Measurements from ENCODE around the gene ASTN2. TPM values are rescaled to one million over a fixed set of nuclear protein-coding genes. Genes with fewer than 3 reads are reported as not detected.

ASTN2 gene
- total RNA-seq, 2 donors from 2014 or later = 3.1 to 4.9 TPM

- ATAC-seq (no peak), DNase-seq (no peak)
- intact Hi-C loops (cut with DNase I, micrococcal nuclease) = no loop called here
Measured at GRCh38 chr9:117273612-117274011, 141.2 kb downstream of the ASTN2 start.

DNA sequence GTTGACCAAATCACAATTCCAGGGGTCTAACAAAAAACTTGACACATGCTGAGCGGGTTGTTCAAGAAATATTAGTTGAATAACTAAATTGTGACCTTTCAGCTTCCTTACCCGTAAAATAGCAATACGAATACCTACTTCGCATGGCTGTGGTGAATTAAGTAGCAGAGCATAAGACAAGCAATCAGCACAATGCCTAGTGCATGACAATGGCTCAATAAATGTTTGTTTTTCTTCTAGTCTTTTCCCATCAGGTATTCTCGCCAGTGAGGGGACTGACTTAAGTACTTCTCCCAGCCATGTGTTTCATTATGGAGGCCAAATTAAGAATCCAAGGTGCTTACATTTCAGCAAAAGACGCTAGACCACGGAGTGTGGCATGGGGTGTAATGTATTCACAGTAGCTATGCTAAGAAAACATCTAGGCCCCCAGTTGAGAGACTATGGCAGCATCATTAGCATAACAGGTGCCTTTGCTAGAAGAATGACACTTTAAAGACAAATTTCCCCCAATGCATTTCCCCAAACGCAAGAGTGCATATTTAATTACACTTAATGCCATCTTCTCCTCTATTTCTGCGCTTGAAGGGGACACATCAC lies 145.9 kb downstream of the ASTN2 start:
- DNase-seq (no peak), ATAC-seq (no peak)
- intact Hi-C loops (cut with DNase I, micrococcal nuclease) = no loop called here

DNA sequence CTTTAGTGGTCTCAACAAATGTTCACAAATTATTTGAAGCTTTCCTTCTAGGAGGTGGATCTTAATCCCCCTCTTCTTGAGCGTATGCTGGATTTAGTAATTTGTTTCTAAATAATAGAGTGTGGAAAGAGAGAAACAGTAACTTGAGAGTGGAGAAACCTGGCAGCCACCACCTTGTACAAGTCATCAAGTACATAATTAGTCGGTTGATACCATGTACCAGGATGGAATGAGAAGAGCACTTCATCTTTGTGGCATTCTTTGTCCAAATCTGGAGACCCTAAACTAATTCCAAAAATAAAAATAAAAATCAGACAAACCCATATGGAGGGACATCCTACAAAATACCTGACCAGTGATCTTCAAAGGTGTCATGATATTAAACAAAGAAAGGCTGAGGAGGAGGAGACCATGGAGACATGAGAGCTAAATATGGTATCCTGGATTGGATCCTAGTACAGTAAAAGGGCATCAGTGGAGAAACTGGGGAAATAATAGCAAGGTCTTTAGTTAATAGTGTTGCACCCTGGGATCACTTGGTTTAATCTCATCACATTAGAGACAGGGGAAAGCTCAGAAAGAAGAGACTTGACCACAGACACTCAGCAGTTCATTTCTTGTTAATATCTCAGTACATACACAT lies 147.9 kb downstream of the ASTN2 start:
- intact Hi-C loops (cut with DNase I, micrococcal nuclease) = no loop called here
- no peak for ATAC-seq

DNA sequence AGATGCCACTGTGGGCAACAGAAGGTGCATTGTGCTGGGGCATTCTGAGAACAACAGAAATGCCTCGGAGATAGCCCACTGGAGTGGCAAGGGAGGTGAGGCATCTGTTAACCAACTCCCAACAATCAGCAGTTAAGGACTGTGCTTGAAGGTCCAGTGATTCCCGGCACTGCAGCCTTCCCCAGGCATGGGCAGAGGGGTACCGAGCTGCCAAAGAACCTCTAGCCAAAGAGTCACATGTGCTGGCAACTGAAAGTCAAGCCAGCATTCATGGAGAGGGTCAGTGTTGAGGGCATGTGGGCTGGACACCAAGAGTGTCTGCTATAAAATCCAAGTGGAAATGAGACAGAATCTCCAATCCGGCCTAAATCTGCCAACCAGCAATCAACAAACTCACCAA lies 149.6 kb downstream of the ASTN2 start:
- ATAC-seq (no peak), DNase-seq (no peak)
- intact Hi-C loops (cut with DNase I, micrococcal nuclease) = no loop called here

More for the DNA sequence above, 147.9 kb downstream of the ASTN2 start:
- no peak for DNase-seq

GRCh38 chr9:117258184-117258866 lies 156.5 kb downstream of the ASTN2 start:
- ATAC-seq (no peak), DNase-seq (no peak)

DNA sequence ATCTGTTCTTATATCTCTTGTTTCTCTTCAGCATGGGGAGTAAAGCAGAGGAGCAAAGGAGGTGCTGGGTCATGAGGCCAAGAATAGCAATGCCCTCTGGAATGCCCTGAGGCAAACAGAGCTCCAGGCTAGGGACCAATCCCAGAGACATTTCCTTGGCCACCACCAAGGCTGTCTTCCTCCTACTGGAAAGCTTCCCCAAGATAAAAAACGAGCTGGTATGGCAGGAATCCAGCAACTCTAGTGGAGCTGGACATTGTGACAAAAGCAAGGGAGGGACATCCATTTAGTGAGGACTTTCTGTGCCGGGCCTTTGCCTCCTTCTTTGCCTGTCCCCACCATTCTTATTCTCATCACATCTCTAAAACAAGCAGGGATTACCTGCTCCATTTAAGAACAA lies 161.6 kb downstream of the ASTN2 start:
- DNase-seq (no peak), ATAC-seq (no peak)
- intact Hi-C loops (cut with DNase I, micrococcal nuclease) = no loop called here

More at GRCh38 chr9:117258184-117258866, 156.5 kb downstream of the ASTN2 start:
- intact Hi-C loops (cut with DNase I, micrococcal nuclease) = no loop called here

DNA sequence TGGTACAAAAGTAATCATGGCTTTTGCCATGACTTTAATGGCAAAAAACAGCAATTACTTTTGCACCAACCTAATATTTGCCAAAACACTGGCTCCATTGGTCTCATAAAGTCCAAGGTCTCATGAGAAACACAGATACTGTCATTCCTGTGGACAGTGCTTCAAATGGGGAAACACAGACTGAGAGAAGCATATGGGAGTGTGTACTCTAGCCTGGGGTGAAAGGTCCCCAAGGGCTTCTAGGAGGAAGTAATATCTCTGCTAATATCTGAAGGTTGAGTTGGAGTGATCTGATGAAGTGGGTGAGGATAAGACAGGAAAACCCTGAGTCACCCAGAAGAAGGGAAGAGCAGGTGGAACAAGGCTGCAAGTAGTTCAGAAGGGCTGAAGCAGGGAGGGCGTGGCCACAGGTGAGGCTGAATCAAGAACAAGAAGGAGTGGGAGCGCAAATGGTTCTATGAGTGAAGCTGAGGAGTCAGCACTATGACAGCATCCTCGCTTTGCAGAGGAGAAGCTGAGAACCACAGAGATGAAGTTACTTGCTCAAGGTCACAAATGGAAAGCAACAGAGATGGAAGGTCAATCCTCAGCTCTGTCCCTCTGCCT lies 164.1 kb downstream of the ASTN2 start:
- intact Hi-C loops (cut with DNase I, micrococcal nuclease) = no loop called here
- ATAC-seq (no peak), DNase-seq (no peak)

DNA sequence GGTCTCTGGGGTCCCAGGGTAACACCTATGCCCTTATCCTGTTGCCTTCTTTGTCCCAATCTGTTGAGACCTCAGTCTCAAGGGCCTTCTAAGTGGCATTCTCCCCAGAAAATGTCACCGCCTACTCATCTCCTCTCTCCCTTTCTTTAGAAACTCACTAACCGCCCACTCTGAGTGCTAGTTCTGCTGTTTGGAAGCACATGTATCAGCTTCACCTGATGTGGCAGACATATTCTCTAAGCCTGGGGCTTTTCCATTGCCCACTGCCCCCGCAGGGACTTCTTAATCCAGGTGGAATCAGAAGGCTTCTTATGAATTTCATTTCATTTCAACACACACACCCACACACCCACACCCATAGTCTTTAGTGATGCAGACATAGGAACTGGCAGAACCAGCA lies 165.1 kb downstream of the ASTN2 start:
- intact Hi-C loops (cut with DNase I, micrococcal nuclease) = no loop called here
- DNase-seq = no peak
- ATAC-seq = no peak

DNA sequence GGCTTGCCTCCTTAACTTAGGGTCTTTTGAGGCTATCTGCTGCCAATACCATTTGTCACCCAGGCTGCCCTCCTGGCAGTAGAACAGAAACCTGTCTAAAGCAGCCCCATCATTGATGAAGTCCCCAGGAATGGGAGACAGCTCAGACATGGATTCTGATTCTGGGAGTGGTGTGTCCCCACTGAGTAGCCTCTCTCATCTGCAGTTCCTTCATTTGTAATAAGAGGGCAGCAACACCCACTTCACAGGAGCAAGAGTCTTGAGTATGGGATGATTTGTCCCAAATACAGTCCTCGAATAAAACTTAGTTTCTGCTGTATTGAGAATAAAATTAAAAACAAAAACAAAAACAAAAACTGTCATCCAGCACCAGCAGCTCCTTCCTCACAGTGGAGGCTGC lies 167.6 kb downstream of the ASTN2 start:
- no peak for ATAC-seq
- no peak for DNase-seq
- intact Hi-C loops (cut with DNase I, micrococcal nuclease) = no loop called here

GRCh38 chr9:117245175-117245829 lies 169.6 kb downstream of the ASTN2 start:
- intact Hi-C loops (cut with DNase I, micrococcal nuclease) = no loop called here
- ATAC-seq = no peak

DNA sequence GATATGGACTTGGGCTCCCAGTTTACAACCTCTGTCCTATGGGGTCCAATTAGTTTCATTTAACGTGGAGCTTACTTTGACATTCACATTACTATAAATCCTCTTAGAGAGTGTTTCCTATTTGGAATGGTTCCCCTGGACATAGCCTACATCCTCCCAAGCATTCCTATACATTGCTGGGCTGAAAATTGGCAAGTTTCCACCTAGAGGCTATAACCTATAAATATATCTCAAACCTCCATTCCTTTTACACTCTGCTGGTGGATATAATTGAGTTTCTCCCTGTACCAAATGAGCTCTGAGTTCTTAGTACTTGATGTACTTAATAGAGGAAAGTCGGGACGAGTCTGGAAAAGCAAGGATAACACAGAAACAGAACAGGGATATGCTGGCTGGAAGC lies 172.8 kb downstream of the ASTN2 start:
- intact Hi-C loops (cut with DNase I, micrococcal nuclease) = no loop called here
- DNase-seq = no peak
- no peak for ATAC-seq

More at GRCh38 chr9:117245175-117245829, 169.6 kb downstream of the ASTN2 start:
- DNase-seq = no peak

DNA sequence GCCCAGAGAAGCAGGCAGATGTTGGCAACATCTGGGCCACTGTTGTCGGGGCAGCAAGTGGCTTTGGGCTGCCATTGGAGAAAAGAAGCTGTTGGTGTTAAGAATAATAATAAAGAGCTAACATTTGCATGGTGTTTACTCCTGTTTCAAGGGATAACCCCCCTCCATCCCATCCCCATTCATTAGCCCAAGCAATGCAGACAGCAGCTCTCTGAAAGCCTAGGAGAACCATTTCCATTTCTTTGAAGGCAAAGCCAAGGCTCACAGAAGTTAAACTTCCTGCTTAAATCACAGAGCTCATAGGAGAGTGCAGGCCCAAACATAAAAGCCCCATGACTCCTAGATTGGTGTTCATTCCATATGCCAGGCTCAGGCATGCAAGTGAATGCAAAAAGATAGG lies 175.4 kb downstream of the ASTN2 start:
- no peak for ATAC-seq
- intact Hi-C loops (cut with DNase I, micrococcal nuclease) = no loop called here
- DNase-seq = no peak

DNA sequence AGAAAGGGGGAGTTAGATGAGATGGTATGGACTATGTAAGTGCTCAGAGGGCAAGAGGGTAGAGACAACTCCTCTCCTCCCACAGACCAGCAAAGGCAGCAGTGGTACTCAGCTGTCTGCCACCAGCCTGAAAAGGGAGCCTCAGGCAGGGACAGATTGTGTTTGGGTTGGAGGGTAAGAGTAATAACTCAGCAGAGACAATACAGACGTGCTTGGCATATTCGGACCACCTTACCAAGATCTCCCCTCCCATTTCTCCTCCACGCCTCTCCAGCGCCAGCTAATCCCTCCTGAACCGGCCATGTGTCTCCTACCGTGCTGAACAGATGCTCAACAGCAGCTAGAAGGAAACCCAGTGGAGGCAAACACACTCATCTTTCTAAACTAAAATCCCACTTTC lies 180.8 kb downstream of the ASTN2 start:
- intact Hi-C loops (cut with DNase I, micrococcal nuclease) = no loop called here
- ATAC-seq (no peak), DNase-seq (no peak)

GRCh38 chr9:117233016-117233415 lies 181.8 kb downstream of the ASTN2 start:
- intact Hi-C loops (cut with DNase I, micrococcal nuclease) = no loop called here
- DNase-seq = no peak
- no peak for ATAC-seq

GRCh38 chr9:117232281-117232680 lies 182.6 kb downstream of the ASTN2 start:
- ATAC-seq (no peak), DNase-seq (no peak)
- intact Hi-C loops (cut with DNase I, micrococcal nuclease) = no loop called here

DNA sequence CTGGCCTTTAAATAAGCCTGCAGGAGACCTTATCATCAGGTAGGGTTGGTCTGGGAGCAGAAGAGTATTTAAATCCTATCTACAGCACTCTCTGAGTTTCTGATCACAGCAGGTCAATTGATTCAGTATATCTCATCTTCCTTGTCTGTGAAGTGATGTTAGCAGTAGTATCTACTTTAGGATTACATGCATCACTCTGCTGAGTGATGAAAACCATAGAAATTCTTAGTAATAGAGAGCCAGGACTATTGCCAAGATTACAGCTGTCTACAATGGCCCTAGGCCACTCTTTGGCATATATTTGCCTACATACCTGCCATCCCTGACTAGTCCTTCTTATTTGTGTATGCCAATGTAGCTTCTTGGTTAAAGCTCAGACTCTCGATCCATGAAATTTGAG lies 183.8 kb downstream of the ASTN2 start:
- DNase-seq (no peak), ATAC-seq (no peak)
- intact Hi-C loops (cut with DNase I, micrococcal nuclease) = no loop called here

- intact Hi-C loops (cut with DNase I, micrococcal nuclease) = no loop called here
- ATAC-seq (no peak), DNase-seq (no peak)
Measured at GRCh38 chr9:117224695-117225094, 190.2 kb downstream of the ASTN2 start.

DNA sequence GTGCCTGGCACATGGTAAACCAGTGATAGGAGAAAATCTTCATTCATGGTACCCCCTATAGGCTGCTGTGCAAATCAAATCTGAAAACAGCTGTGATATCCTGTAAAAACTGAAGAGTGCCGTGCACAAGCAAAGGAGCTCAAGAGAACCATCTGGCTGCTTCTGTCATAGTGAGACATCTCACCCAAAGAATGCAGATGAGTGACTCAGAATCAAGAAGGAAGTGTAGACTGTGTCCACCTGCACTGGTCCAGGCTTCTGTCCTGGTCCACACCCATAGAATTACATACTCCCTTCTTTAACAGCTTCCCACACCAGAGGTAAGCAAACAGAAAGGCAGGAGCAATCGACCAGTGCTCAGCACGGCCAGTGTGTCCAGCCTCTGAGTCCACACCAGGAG lies 195.9 kb downstream of the ASTN2 start:
- ATAC-seq (no peak), DNase-seq (no peak)
- intact Hi-C loops (cut with DNase I, micrococcal nuclease) = no loop called here

GRCh38 chr9:117214416-117214815 lies 200.4 kb downstream of the ASTN2 start:
- DNase-seq (no peak), ATAC-seq (no peak)
- intact Hi-C loops (cut with DNase I, micrococcal nuclease) = no loop called here

GRCh38 chr9:117211280-117211679 lies 203.6 kb downstream of the ASTN2 start:
- ATAC-seq (no peak), DNase-seq (no peak)
- intact Hi-C loops (cut with DNase I, micrococcal nuclease) = no loop called here
